GM15510 (cell line): Measurements from ENCODE around the gene CCL27.

Experiments
- POLR2A ChIP-seq: IDR thresholded peaks from 3 replicates; pipeline ENCODE4 v1.6.1; 2011; ENCODE audit warnings: borderline replicate concordance; ENCODE audit not compliant: insufficient read length; ENCODE audit errors: extremely low read depth

CCL27 gene

GRCh38 chr9:34644766-34645314 lies 17.6 kb downstream of the CCL27 start:
- TF ChIP-seq POLR2A: no peak

- no peak for TF ChIP-seq POLR2A
Observed at GRCh38 chr9:34642679-34643078, 19.8 kb downstream of the CCL27 start.

- TF ChIP-seq POLR2A: no peak
Observed at GRCh38 chr9:34638138-34638445, 24.4 kb downstream of the CCL27 start.

- TF ChIP-seq POLR2A: peak; percentile 71
Observed at GRCh38 chr9:34637356-34638137, 24.9 kb downstream of the CCL27 start, which contains the start of gene SIGMAR1. Gene SIGMAR1, minus strand, starts transcription at chr9:34637787. Its CDS starts 90 bp downstream, at chr9:34637697.

GRCh38 chr9:34636791-34637355 lies 25.6 kb downstream of the CCL27 start:
- TF ChIP-seq POLR2A: no peak

GRCh38 chr9:34635556-34635955 lies 26.9 kb downstream of the CCL27 start:
- no peak for TF ChIP-seq POLR2A

- TF ChIP-seq POLR2A: no peak
Observed at GRCh38 chr9:34634551-34635248, 27.8 kb downstream of the CCL27 start.

- TF ChIP-seq POLR2A: no peak
Observed at GRCh38 chr9:34633851-34634550, 28.5 kb downstream of the CCL27 start.

- TF ChIP-seq POLR2A: no peak
Observed at GRCh38 chr9:34633166-34633565, 29.3 kb downstream of the CCL27 start.

GRCh38 chr9:34630402-34631154 lies 31.9 kb downstream of the CCL27 start:
- TF ChIP-seq POLR2A: no peak

GRCh38 chr9:34629491-34629808 lies 33.0 kb downstream of the CCL27 start:
- no peak for TF ChIP-seq POLR2A

GRCh38 chr9:34628656-34629490 lies 33.6 kb downstream of the CCL27 start, which contains the start of gene ARID3C:
Gene ARID3C, minus strand, starts transcription at chr9:34629066. Its CDS starts 1,052 bp downstream, at chr9:34628014.
- TF ChIP-seq POLR2A: no peak
